Islet precursor cell (in vitro differentiated cells): ENCODE results near the gene SLC25A43.
"Not testable (repeated sequence)": the region's sequence is repeated elsewhere in the genome, so short reads cannot be mapped to it uniquely, and the experiment has no call there.

Experiments
- DNase-seq: peaks from one replicate; pipeline ENCODE4 v3.0.0-alpha.2; 2018

The SLC25A43 gene

GRCh38 chrX:119410027-119410819 lies 11.1 kb downstream of the SLC25A43 start:
- peak; percentile 85 for DNase-seq

GRCh38 chrX:119410854-119411253 lies 11.7 kb downstream of the SLC25A43 start:
- no peak for DNase-seq

GRCh38 chrX:119411959-119412358 lies 12.8 kb downstream of the SLC25A43 start:
- no peak for DNase-seq

GRCh38 chrX:119417376-119417775 lies 18.2 kb downstream of the SLC25A43 start:
- no peak for DNase-seq

- no peak for DNase-seq
Observed at GRCh38 chrX:119417842-119418241, 18.7 kb downstream of the SLC25A43 start.

- no peak for DNase-seq
Observed at GRCh38 chrX:119419146-119419545, 20.0 kb downstream of the SLC25A43 start.

GRCh38 chrX:119419898-119420297 lies 20.8 kb downstream of the SLC25A43 start:
- DNase-seq = no peak

GRCh38 chrX:119421016-119421705 lies 22.0 kb downstream of the SLC25A43 start:
- DNase-seq = no peak

- no peak for DNase-seq
Observed at GRCh38 chrX:119423631-119424030, 24.5 kb downstream of the SLC25A43 start.

GRCh38 chrX:119424999-119425398 lies 25.9 kb downstream of the SLC25A43 start:
- no peak for DNase-seq

GRCh38 chrX:119427024-119427794 lies 28.1 kb downstream of the SLC25A43 start:
- DNase-seq = no peak

- no peak for DNase-seq
Observed at GRCh38 chrX:119427795-119428185, 28.7 kb downstream of the SLC25A43 start.

- no peak for DNase-seq
Observed at GRCh38 chrX:119429471-119429870, 30.3 kb downstream of the SLC25A43 start.

GRCh38 chrX:119441295-119441694 lies 42.2 kb downstream of the SLC25A43 start:
- not testable (repeated sequence) for DNase-seq

GRCh38 chrX:119442286-119442685 lies 43.1 kb downstream of the SLC25A43 start:
- DNase-seq = no peak

GRCh38 chrX:119453202-119453601 lies 54.1 kb downstream of the SLC25A43 start:
- DNase-seq = no peak

GRCh38 chrX:119455264-119455663 lies 56.1 kb downstream of the SLC25A43 start:
- DNase-seq = no peak

- no peak for DNase-seq
Observed at GRCh38 chrX:119459181-119459580, 60.0 kb downstream of the SLC25A43 start.

- no peak for DNase-seq
Observed at GRCh38 chrX:119465555-119465954, 66.4 kb downstream of the SLC25A43 start.

GRCh38 chrX:119466970-119467369 lies 67.8 kb downstream of the SLC25A43 start:
- no peak for DNase-seq

- DNase-seq = no peak
Observed at GRCh38 chrX:119467433-119467832, 68.3 kb downstream of the SLC25A43 start.

- DNase-seq = peak; percentile 90
Observed at GRCh38 chrX:119467842-119468550, 68.9 kb downstream of the SLC25A43 start, which contains the start of gene SLC25A5. SLC25A5 (plus strand) TSS chrX:119468444; CDS start chrX:119468516, 72 bp downstream.
